GM10266 (cell line): Measurements from ENCODE around the gene USP37.

Source experiments
- DNase-seq: peaks from one replicate; pipeline ENCODE4 v3.0.0; 2012; ENCODE audit errors: extremely low spot score
- CTCF ChIP-seq: IDR thresholded peaks from 2 replicates; pipeline ENCODE4 v1.5.1; 2012; ENCODE audit warnings: mild to moderate bottlenecking, low read depth; ENCODE audit not compliant: control insufficient read depth, insufficient read depth; ENCODE audit errors: missing control alignments

USP37 gene

GRCh38 chr2:218438596-218438995 lies 129.6 kb downstream of the USP37 start:
- DNase-seq = no peak
- no peak for TF ChIP-seq CTCF

GRCh38 chr2:218437969-218438368 lies 130.2 kb downstream of the USP37 start:
- no peak for DNase-seq

GRCh38 chr2:218436992-218437391 lies 131.2 kb downstream of the USP37 start:
- TF ChIP-seq CTCF = no peak
- DNase-seq = no peak

More at GRCh38 chr2:218437969-218438368, 130.2 kb downstream of the USP37 start:
- no peak for TF ChIP-seq CTCF

- no peak for DNase-seq
- no peak for TF ChIP-seq CTCF
Measured at GRCh38 chr2:218435003-218435982, 132.9 kb downstream of the USP37 start.

- TF ChIP-seq CTCF = no peak
Measured at GRCh38 chr2:218434456-218434855, 133.7 kb downstream of the USP37 start.

GRCh38 chr2:218432676-218433365 lies 135.3 kb downstream of the USP37 start:
- TF ChIP-seq CTCF = no peak
- DNase-seq = no peak

More at GRCh38 chr2:218434456-218434855, 133.7 kb downstream of the USP37 start:
- no peak for DNase-seq
